ENCODE measurements around the gene RXRB. TPM values are rescaled to one million over a fixed set of nuclear protein-coding genes. Genes with fewer than 3 reads are reported as not detected.

RXRB gene
- total and polyA plus RNA-seq, 10 of the 15 experiments (the other 5 are each of a cell fraction or from before 2014, with no cell fraction given), result 0.71 to 35.0 (median 20.4) TPM

- no TSS peak for BruUV-seq (replicated peaks)
- in situ Hi-C loops (cut with MboI), result no loop called here
- no peak for FAIRE-seq
- Histone ChIP-seq H3K4me3 (peak overlapping the region; percentile 32; the same call in 1 of the 2 replicates), H2AFZ (ENCODE audit: control insufficient read depth, low read depth, low read length) (no peak overlapping the region), H3K9me3 (replicated peaks; ENCODE audit: control insufficient read depth, insufficient read depth, low read length) (no peaks in the 10 kb centered on the region), H3K4me1 (ENCODE audit: control insufficient read depth, insufficient read depth, low read length) (peaks cover 12% of the 10 kb centered on the region), H4K20me1 (ENCODE audit: control insufficient read depth, insufficient read depth) (no peaks in the 10 kb centered on the region; the same call in 1 of the 2 replicates), H3K27ac (ENCODE audit: control insufficient read depth, insufficient read depth) (no peak overlapping the region), H3K27me3 (replicated peaks in 1 of 2; ENCODE audit: control insufficient read depth in 2 of 2, insufficient read depth in 2 of 2, low read length in 1 of 2) (peaks cover 2 to 3% of the 10 kb centered on the region in 2 experiments; a peak in 3 of 4 replicates), H3K36me3 (ENCODE audit: control insufficient read depth in 2 of 2, insufficient read depth in 2 of 2, low read length in 1 of 2) (peaks cover 0 to 5% of the 10 kb centered on the region in 2 experiments; a peak in 2 of 4 replicates), H3K9ac (ENCODE audit: control insufficient read depth, insufficient read depth, low read length) (no peak overlapping the region; the same call in 1 of the 2 replicates), H3K4me2 (ENCODE audit: control insufficient read depth, insufficient read depth) (peak overlapping the region; percentile 62), H3K79me2 (ENCODE audit: control insufficient read depth, insufficient read depth, low read length) (0 out of 2 replicates have a peak, but pooled peaks cover 3% of the 10 kb centered on the region)
- CTCF ChIA-PET, result interaction anchor here (1.2 kb wide), 1 partner anchor 35 kb away, joined by 4 read pairs; no protein-coding TSS in a partner anchor
- DNase-seq (ENCODE audit: low read depth, low spot score), result no peak
- intact Hi-C loops (cut with micrococcal nuclease; ENCODE audit: unreplicated experiment), result no loop called here
- WGBS (ENCODE audit: insufficient coverage, insufficient replicate concordance, low lambda C conversion rate, missing lambda C conversion rate), result 10% methylated on average over 41 of the region's 43 CpGs
- SMC1A ChIA-PET (ENCODE audit: uncharacterized antibody, unreplicated experiment), result interaction anchor here (0.6 to 1.3 kb wide), 3 partner anchors 59 to 304 kb away, joined by 3 to 4 read pairs (median 3); no protein-coding TSS in a partner anchor
- ATAC-seq, result peak; percentile 45
- RAD21 ChIA-PET (ENCODE audit: unreplicated experiment), result no interaction called here
- POLR2A ChIA-PET, result no interaction called here
- TF ChIP-seq RELA (IDR thresholded peaks at IDR 0.05; ENCODE audit: borderline replicate concordance, partially characterized antibody) (no peak), HDGF (IDR thresholded peaks at IDR 0.05) (no peak), IRF3 (IDR thresholded peaks at IDR 0.05) (no peak), ZBTB40 (IDR thresholded peaks at IDR 0.05; ENCODE audit: borderline replicate concordance) (no peak), IKZF1 (conservative IDR thresholded peaks at IDR 0.05) (0 out of 2 replicates have a peak, but pooled peaks have one; percentile 14), EED (IDR thresholded peaks at IDR 0.05; ENCODE audit: low read depth) (0 out of 2 replicates have a peak, but pooled peaks have one; percentile 10), POLR2A (IDR thresholded peaks at IDR 0.05; ENCODE audit: low read depth, low read length) (peak; percentile 14; the same call in 1 of the 2 replicates), NKRF (conservative IDR thresholded peaks at IDR 0.05) (no peak), BACH1 (IDR thresholded peaks at IDR 0.05; ENCODE audit: borderline replicate concordance) (peak; percentile 59), SPI1 (IDR thresholded peaks at IDR 0.05; ENCODE audit: borderline replicate concordance, insufficient read depth, low read depth, low read length) (peak; percentile 59), ZNF217 (IDR thresholded peaks at IDR 0.05) (no peak)
- TF ChIP-seq, protein P1, sequence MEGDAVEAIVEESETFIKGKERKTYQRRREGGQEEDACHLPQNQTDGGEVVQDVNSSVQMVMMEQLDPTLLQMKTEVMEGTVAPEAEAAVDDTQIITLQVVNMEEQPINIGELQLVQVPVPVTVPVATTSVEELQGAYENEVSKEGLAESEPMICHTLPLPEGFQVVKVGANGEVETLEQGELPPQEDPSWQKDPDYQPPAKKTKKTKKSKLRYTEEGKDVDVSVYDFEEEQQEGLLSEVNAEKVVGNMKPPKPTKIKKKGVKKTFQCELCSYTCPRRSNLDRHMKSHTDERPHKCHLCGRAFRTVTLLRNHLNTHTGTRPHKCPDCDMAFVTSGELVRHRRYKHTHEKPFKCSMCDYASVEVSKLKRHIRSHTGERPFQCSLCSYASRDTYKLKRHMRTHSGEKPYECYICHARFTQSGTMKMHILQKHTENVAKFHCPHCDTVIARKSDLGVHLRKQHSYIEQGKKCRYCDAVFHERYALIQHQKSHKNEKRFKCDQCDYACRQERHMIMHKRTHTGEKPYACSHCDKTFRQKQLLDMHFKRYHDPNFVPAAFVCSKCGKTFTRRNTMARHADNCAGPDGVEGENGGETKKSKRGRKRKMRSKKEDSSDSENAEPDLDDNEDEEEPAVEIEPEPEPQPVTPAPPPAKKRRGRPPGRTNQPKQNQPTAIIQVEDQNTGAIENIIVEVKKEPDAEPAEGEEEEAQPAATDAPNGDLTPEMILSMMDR (IDR thresholded peaks at IDR 0.05 in 2 of 3, conservative IDR thresholded peaks at IDR 0.05 in 1 of 3; ENCODE audit: control insufficient read depth in 2 of 3, extremely low read depth in 1 of 3, insufficient read depth in 1 of 3, low read depth in 3 of 3, low read length in 3 of 3), result no peak
Measured at GRCh38 chr6:33213166-33213988, 12.9 kb upstream of the RXRB start.

Measured in GM12878 (cell line).